NCI-H2081 treated with DMSO at 0.1 percent for 48 hours (cell line): Measurements from ENCODE around the gene AP1M1.

Experiments
- DNase-seq: peaks from one replicate; lab custom pipeline; 2025; lab: John Stamatoyannopoulos, UW

Gene AP1M1

DNA sequence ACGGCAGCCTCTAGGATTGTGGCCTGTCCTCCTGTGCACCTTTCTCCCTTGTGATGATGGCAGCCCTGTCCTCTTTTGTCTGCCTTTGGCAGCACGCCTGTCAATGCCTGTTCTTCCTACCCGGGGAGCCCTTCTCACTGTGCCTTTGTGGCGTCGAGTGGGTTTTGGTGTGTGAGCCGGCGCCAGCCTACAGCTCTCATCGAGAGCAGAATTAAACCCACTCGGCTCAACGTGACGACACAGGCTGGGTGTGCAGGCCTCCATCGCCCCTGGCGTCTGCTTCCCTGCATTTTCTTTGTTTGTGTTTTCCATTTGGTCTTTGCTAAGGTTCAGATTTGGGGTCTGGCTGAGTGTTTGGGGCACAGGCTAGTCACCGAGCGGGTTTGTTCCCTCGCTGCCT lies 34.4 kb downstream of the AP1M1 start:
- no peak for DNase-seq

- DNase-seq: no peak
Observed at GRCh38 chr19:16232568-16232967, 34.9 kb downstream of the AP1M1 start.

- DNase-seq: no peak
Observed at GRCh38 chr19:16233081-16233776, 35.5 kb downstream of the AP1M1 start.

DNA sequence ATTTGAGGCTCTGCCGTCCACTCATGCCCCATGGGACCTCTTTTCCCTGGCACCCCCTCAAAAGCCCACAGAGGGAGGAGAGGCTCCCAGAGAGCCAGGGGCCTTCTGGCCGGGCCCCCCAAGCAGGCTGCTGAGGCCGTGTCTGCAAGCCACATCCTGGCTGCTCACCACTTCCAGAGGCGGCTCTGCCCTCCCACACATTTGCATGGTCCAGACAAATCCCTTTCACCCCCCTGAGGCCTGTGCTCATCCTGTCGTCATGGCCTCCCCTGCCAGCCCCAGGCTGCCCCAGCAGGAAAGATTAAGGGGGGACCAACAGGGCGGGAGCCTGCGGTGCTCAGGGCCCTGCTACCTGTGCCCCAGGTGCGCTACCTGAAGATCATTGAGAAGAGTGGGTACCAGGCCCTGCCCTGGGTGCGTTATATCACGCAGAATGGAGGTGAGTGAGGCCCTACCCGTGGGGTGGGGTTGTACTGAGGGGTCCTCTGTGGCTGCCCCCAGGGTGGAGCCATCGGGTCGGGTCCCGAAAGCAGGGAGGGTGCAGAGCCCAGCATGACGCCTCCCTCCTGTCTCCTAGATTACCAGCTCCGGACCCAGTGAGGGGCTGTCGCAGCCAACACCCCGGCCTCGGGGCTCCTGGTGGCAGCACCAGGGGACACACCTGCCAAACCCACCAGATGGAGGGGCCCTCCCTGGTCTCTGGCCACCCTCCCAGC lies 36.3 kb downstream of the AP1M1 start:
- DNase-seq: no peak

DNA sequence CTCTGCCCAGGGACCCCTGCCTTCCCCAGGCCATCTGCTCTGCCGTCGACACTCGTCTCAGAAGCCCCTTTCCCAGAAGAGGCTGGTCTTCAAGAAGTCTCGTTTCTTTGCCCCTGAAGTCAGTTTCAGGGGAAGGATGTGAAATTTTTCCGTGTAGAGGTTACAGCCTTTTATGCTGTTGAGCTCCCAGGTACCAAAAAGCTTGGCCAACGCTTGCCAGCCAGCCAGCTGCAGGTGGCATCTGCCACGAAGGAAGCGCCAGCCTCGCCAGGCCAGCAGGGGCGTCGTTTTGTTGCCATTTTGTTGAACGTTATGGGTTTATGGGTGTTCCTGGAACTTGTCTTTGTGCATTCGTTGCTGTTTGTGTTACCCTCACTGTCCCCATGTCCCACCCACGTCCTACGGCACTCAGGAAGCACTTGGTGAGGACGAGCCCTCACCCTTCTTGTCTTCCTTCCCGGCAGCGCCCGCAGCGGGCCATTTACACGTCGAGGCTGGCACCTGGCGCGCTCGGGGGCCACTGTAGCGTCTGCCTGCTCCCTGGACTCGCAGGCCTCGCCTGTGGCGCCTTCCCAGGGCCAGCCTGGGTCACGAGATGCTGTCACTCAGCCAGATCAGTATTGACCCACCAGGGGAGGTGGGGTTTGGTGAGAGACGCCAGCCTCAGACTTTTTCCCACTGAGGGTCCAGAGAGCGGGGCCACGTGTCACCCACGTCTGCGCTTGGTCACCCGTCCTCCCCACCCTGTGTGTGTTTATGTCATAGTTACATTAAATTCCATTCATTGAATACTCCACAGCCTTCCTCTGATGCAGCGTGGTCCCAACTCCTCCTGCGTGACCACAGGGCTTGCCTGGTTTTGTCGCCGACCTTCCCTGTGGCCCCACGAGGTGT lies 37.1 kb downstream of the AP1M1 start:
- no peak for DNase-seq

GRCh38 chr19:16235811-16236652 lies 38.3 kb downstream of the AP1M1 start:
- no peak for DNase-seq

DNA sequence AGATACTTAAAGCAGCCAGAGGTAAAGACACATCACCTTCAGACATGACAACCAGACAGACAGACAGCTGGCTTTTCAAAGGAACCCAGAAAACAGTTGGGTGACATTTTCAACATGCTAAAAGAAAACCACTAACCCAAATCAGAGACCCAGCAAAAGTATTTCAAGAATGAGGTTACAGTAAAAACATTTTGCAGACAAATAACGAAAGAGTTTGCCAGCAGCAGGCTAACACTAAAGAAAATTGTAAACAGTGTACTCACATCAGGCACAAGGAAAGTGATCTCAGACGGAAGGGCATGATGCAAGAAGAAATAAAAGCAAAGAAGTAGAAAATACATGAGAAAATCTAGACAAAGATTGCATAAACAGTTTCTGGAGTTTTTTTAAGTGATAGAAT lies 46.4 kb downstream of the AP1M1 start:
- no peak for DNase-seq

DNA sequence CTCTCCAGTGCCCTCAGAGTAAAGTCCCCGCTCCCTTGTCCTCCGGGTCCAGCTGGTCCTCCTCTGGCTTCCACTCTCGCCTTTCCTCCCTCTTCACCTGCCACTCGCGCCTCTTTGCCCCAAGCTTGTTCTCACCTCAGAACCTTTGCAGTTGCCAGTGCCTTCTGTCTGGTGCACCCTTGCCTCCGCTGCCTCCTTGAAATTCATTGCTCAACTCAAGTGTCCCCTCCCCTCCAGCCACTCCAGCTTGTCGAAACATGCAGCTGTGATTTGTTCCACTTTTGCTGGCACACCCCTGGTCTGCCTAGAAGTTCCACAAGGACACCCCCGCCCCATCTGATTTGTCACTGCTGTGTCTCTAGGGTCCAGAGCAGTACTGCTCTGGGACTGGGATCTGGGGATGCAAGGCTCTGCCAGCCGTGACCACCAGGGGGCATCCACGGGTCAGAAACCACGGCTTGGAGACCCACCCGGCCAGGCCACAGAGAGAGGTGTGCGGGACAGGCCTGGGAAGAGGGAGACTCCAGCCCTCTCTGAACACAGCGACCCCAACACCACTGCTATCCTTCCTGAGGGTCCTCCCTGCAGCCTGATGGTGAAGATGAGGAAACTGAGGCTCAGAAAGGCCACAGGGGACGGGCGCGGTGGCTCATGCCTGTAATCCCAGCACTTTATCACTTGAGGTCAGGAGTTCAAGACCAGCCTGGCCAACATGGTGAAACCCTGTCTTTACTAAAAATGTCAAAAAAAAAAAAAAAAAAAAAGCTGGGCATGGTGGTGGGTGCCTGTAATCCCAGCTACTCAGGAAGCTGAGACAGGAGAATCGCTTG lies 49.9 kb downstream of the AP1M1 start:
- no peak for DNase-seq

DNA sequence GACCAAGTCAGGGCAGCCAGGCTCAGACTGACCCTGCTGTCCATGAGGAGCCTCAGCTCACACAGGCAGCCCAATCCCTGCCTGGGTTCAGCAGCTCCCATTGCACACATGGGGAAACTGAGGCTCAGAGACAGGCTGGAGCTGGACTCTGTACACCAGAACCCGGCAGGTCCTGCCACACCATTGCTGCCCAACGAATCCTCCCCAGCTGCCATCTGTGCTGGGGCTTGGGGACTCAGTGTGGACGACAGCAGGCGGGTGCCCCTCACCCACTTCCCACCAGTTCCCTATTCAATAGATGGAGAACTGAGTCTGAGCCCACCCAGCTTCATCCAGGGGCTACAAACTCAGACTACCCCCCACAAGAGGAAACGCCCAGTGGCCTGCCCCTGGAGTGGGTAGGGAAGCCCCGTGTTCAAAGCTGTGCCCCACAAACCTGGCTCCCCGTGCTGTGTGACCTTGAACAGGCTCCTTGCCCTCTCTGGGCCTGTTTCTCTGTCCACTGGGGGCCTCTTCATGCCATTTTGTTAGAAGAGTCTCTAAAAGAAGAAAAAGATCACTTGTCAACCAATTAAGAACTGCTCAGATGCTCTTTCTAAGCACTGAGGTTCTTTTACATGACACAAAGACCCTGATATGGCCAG lies 50.8 kb downstream of the AP1M1 start:
- no peak for DNase-seq

- no peak for DNase-seq
Observed at GRCh38 chr19:16249826-16250404, 52.2 kb downstream of the AP1M1 start.

DNA sequence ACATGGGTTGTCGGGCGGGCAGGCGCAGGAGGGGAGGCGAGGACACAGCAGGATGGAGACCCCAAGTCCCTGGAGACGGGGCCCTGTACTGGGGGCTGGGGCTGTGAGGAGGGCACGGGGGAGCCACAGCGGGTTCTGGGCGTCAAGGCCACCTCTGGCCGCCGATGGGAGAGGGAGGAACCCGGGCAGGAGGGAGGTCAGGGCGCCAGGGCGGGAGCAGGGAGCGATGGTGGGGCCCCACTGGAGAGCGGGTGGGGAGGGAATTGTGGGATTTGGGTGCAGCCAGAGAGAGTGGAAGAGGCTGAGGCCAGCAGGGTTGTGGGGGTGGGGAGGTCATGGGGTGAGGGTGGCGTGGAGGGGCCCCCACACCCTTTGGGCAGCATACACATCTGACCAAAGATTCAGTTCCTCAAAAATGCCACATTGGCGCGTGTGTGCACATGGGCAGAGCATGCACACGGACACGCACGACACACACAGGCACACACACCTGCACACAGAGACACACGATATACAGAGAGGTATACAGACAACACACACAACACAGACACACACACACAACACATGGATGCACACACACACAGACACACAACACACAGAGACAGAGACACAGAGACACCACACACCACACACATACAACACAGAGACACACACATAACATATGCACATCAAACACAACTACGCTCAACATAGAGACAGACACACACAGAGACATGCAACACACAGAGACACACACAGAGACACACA lies 54.9 kb downstream of the AP1M1 start:
- DNase-seq: no peak

- DNase-seq: no peak
Observed at GRCh38 chr19:16254851-16255408, 57.2 kb downstream of the AP1M1 start.

GRCh38 chr19:16257509-16258002 lies 59.8 kb downstream of the AP1M1 start:
- no peak for DNase-seq

DNA sequence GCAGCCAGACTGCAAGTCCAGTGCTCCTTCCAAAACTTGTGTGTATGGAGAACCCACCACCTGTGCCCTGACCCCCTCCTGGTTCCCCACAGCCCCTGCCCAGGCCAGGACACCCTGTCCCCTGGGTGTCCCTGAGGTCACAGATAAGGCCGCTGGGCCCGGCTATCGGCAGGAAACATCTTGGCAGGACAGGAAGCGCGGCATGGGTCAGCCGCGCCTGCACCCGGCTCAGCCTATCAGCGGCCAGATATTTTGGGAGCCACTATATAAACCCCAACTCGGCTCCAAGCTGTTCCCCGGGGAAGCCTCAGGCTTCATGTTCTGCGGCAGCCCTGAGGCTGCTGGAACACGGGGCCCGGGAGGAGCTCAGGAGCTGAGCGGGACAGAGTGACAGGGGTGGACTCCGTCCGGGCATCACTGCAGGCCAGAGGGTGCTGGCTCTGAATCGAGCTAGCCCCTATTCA lies 60.8 kb downstream of the AP1M1 start:
- DNase-seq: no peak

GRCh38 chr19:16259385-16260159 lies 61.9 kb downstream of the AP1M1 start:
- no peak for DNase-seq

- DNase-seq: no peak
Observed at GRCh38 chr19:16260160-16260811, 62.6 kb downstream of the AP1M1 start.

DNA sequence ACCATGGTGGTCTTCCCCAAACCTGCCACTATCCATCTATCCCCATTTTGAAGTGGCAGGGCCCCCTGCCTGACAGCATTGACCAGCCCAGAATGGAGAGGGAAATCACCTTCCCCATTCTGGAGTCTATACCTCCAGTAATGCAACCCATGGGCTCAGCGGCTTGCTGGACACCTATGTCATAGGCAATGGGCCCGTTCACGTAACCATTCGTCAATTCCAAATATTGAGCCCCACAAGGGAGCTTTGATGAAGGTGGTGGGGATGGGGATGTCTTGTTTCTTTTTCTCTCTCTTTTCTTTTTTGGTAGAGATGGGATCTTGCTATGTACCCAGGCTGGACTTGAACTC lies 63.1 kb downstream of the AP1M1 start:
- no peak for DNase-seq
